ENCODE results near the gene ART1. TPM values are rescaled to one million over a fixed set of nuclear protein-coding genes. Genes with fewer than 3 reads are reported as not detected.

ART1 gene
- total RNA-seq, 1 donor: not detected

GRCh38 chr11:3631331-3631730, 13.6 kb upstream of the ART1 start:
- DNase-seq (ENCODE audit: low read depth): no peak
- TF ChIP-seq CTCF (IDR thresholded peaks at IDR 0.05; ENCODE audit: insufficient read depth, low read length): no peak

GRCh38 chr11:3632070-3632660, 12.8 kb upstream of the ART1 start:
- H3K4me3 ChIP-seq (ENCODE audit: low read depth, low read length): no peak overlapping the region
- TF ChIP-seq CTCF (IDR thresholded peaks at IDR 0.05; ENCODE audit: insufficient read depth, low read length): no peak
- no peak for DNase-seq (ENCODE audit: low read depth)

More at GRCh38 chr11:3631331-3631730, 13.6 kb upstream of the ART1 start:
- H3K4me3 ChIP-seq (ENCODE audit: low read depth, low read length): no peak overlapping the region

- no peak for TF ChIP-seq CTCF (IDR thresholded peaks at IDR 0.05; ENCODE audit: insufficient read depth, low read length)
- H3K4me3 ChIP-seq (ENCODE audit: low read depth, low read length): no peak overlapping the region
- no peak for DNase-seq (ENCODE audit: low read depth)
Measured at GRCh38 chr11:3635641-3636375, 9.1 kb upstream of the ART1 start.

DNA sequence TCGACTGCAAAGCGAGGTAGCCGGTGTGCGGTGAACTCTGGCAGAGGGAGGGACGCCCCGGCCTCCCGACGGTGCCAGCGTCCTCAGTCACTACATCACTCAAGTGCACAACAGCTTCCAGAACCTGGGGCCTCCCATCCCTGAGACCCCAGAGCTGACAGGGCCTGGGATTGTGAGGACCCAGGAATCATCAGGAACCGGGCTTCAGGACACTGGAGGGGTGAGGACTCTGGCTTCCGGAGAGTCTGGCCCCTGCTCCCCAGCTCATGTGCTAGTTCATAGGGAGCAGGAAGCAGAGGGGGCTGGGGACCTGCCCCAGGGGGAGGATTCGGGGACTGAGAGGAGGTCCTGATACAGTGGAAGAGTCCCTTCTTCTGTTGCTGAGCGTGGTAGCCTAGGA, 7.7 kb upstream of the ART1 start:
- DNase-seq (ENCODE audit: low read depth): no peak
- no peak for TF ChIP-seq CTCF (IDR thresholded peaks at IDR 0.05; ENCODE audit: insufficient read depth, low read length)
- H3K4me3 ChIP-seq (ENCODE audit: low read depth, low read length): no peak overlapping the region

- TF ChIP-seq CTCF (IDR thresholded peaks at IDR 0.05; ENCODE audit: insufficient read depth, low read length): no peak
- no peak for DNase-seq (ENCODE audit: low read depth)
- H3K4me3 ChIP-seq (ENCODE audit: low read depth, low read length): no peak overlapping the region
Measured at GRCh38 chr11:3638513-3638912, 6.4 kb upstream of the ART1 start.

DNA sequence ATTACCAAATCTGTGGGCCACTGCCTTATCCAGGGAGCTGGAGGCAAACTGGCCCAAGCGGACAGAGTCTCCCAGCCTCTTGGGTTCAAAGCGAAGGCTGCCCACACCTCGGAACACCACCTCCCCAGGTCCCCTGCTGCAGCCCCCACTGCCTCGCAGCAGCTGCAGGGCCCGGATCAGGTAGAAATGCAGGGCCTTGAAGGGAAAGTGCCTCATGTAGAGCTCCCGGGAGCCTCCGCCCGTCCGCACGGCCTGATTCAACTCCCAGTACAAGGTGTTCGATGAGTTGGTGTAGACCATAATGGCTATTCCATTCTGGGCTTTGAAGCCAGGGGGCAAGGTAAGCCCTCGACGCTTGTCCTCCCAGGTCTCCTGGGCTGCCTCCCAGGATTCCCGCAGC, 5.1 kb upstream of the ART1 start:
- H3K4me3 ChIP-seq (ENCODE audit: low read depth, low read length): no peak overlapping the region
- TF ChIP-seq CTCF (IDR thresholded peaks at IDR 0.05; ENCODE audit: insufficient read depth, low read length): no peak
- no peak for DNase-seq (ENCODE audit: low read depth)

Measured in fibroblast of the aortic adventitia (primary cell).